22Rv1 (cell line): ENCODE measurements around the gene ANO2.

Source experiments
- CTCF ChIP-seq: fragments of 450-650 bp; IDR thresholded peaks from 2 replicates; pipeline ENCODE4 v1.5.1; 2017; ENCODE audit warnings: mild to moderate bottlenecking
- ZFX ChIP-seq: fragments of 450-650 bp; IDR thresholded peaks from 2 replicates; pipeline ENCODE4 v1.6.1; 2017; ENCODE audit warnings: antibody characterized with exemption, borderline replicate concordance

- TF ChIP-seq CTCF (no peak), ZFX (no peak)
These were observed 301.8 kb downstream of the ANO2 start for GRCh38 chr12:5643266-5643665.
